ENCODE results near the gene CBX8.
A peak's percentile ranks its signal among the peaks of the same experiment; 100 is the strongest.

CBX8 gene

GRCh38 chr17:79796763-79797491 is at the start of gene CBX8:
TSS of gene CBX8 (minus strand) at chr17:79797077. CDS start at chr17:79796998, 79 bp downstream.
- DNase-seq: peak; percentile 99

GRCh38 chr17:79845601-79845949 is 48.7 kb upstream of the CBX8 start:
- no peak for DNase-seq

- peak; percentile 36 for DNase-seq
Observed at GRCh38 chr17:79844869-79845600, 48.2 kb upstream of the CBX8 start.

- no peak for DNase-seq
Observed at GRCh38 chr17:79843816-79844800, 47.2 kb upstream of the CBX8 start.

GRCh38 chr17:79843474-79843815 is 46.6 kb upstream of the CBX8 start:
- no peak for DNase-seq

GRCh38 chr17:79842656-79843473 is 46.0 kb upstream of the CBX8 start:
- no peak for DNase-seq

GRCh38 chr17:79842136-79842655 is 45.3 kb upstream of the CBX8 start:
- no peak for DNase-seq

GRCh38 chr17:79841369-79842135 is 44.7 kb upstream of the CBX8 start:
- DNase-seq: no peak

GRCh38 chr17:79840989-79841286 is 44.1 kb upstream of the CBX8 start:
- no peak for DNase-seq

- DNase-seq: no peak
Observed at GRCh38 chr17:79840269-79840988, 43.6 kb upstream of the CBX8 start.

- DNase-seq: peak; percentile 80
Observed at GRCh38 chr17:79839356-79840268, 42.7 kb upstream of the CBX8 start, which contains the start of gene CBX4. TSS of gene CBX4 (minus strand) at chr17:79839440. CDS start at chr17:79839251, 189 bp downstream.

GRCh38 chr17:79838522-79839274 is 41.8 kb upstream of the CBX8 start:
- peak; percentile 67 for DNase-seq

- peak; percentile 49 for DNase-seq
Observed at GRCh38 chr17:79837888-79838521, 41.1 kb upstream of the CBX8 start.

GRCh38 chr17:79836972-79837887 is 40.4 kb upstream of the CBX8 start:
- DNase-seq: peak; percentile 22

- DNase-seq: no peak
Observed at GRCh38 chr17:79836510-79836971, 39.7 kb upstream of the CBX8 start.

- peak; percentile 95 for DNase-seq
Observed at GRCh38 chr17:79835953-79836509, 39.2 kb upstream of the CBX8 start.

- no peak for DNase-seq
Observed at GRCh38 chr17:79835470-79835899, 38.6 kb upstream of the CBX8 start.
